ENCODE results near the gene ALK. TPM values are rescaled to one million over a fixed set of nuclear protein-coding genes. Genes with fewer than 3 reads are reported as not detected.

ALK gene
- polyA plus RNA-seq, 1 of the 3 experiments (the other 2 are of a cell fraction): 0.30 TPM

DNA sequence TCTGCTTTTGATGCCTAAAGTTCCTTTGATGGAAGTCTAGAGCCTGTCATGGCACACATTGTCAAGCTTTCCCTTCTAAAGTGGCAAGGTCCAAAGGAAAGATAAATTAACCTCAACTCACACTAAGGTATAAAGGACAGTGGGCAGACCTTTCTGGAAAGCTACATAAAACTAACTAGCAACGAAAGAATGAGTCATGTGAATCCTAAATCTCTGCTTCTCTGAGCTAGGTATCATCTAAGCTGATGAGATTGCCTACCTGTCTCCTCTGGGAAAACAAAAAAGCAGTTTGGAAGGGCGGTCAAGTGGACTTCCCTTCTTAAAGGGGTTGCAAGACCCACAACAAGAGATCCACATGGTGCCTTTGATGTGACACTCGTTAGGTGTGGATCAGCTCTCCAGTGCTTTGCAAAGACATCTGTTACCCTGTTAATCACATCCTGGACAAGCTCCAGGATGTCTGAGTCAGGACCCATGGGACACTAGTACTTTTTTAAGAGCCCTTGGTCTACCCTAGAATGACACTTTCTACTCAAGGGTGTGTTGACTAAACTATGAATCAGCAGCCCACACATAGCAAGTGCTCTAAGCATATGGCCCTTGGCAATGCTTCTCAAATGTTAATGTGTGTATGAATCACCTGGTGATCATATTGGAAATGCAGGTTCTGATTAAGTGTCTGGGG is 173.5 kb downstream of the ALK start:
- peak overlapping the region in 1 of 2 experiments; percentile 23; a peak in 1 of 4 replicates for H3K27ac ChIP-seq (ENCODE audit: low read depth in 2 of 2, low read length in 1 of 2)
- POLR2A ChIA-PET: no interaction called here
- TF ChIP-seq, protein P1, sequence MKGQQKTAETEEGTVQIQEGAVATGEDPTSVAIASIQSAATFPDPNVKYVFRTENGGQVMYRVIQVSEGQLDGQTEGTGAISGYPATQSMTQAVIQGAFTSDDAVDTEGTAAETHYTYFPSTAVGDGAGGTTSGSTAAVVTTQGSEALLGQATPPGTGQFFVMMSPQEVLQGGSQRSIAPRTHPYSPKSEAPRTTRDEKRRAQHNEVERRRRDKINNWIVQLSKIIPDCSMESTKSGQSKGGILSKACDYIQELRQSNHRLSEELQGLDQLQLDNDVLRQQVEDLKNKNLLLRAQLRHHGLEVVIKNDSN (IDR thresholded peaks at IDR 0.05; ENCODE audit: borderline replicate concordance, low read depth): no peak
- TF ChIP-seq FOXJ3 (CRISPR knock-in tag; IDR thresholded peaks at IDR 0.05): no peak
- peak; percentile 36; the same call in 1 of the 2 replicates for TF ChIP-seq POLR2AphosphoS5 (IDR thresholded peaks at IDR 0.05; ENCODE audit: low read depth, low read length)
- no peak; the same call in 1 of the 2 replicates for TF ChIP-seq MEF2A (IDR thresholded peaks at IDR 0.05; ENCODE audit: borderline replicate concordance, low read depth)
- no peak for TF ChIP-seq YY1 (IDR thresholded peaks at IDR 0.05; ENCODE audit: low read depth)
- TF ChIP-seq GABPA (IDR thresholded peaks at IDR 0.05; ENCODE audit: low read depth): no peak
- TF ChIP-seq RFX5 (IDR thresholded peaks at IDR 0.05; ENCODE audit: low read length): no peak
- TF ChIP-seq NFIC (IDR thresholded peaks at IDR 0.05; ENCODE audit: borderline replicate concordance): peak; percentile 86
- TF ChIP-seq TCF12 (IDR thresholded peaks at IDR 0.05): peak; percentile 94
- TF ChIP-seq, protein P2, sequence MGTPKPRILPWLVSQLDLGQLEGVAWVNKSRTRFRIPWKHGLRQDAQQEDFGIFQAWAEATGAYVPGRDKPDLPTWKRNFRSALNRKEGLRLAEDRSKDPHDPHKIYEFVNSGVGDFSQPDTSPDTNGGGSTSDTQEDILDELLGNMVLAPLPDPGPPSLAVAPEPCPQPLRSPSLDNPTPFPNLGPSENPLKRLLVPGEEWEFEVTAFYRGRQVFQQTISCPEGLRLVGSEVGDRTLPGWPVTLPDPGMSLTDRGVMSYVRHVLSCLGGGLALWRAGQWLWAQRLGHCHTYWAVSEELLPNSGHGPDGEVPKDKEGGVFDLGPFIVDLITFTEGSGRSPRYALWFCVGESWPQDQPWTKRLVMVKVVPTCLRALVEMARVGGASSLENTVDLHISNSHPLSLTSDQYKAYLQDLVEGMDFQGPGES (IDR thresholded peaks at IDR 0.05; ENCODE audit: low read depth, low read length): no peak
- no peak for TF ChIP-seq FOXM1 (IDR thresholded peaks at IDR 0.05; ENCODE audit: low read depth)
- TF ChIP-seq, protein P3, sequence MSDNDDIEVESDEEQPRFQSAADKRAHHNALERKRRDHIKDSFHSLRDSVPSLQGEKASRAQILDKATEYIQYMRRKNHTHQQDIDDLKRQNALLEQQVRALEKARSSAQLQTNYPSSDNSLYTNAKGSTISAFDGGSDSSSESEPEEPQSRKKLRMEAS (IDR thresholded peaks at IDR 0.05; ENCODE audit: low read depth): no peak
- no peak for TF ChIP-seq ELF1 (IDR thresholded peaks at IDR 0.05)
- TF ChIP-seq TAF1 (IDR thresholded peaks at IDR 0.05; ENCODE audit: borderline replicate concordance, low read depth, low read length): no peak
- no peak for TF ChIP-seq GATA2 (CRISPR knock-in tag; IDR thresholded peaks at IDR 0.05)
- no peak for TF ChIP-seq RAD21 (IDR thresholded peaks at IDR 0.05; ENCODE audit: low read length)
- TF ChIP-seq JUND (IDR thresholded peaks at IDR 0.05): peak; percentile 77
- TF ChIP-seq RCOR1 (IDR thresholded peaks at IDR 0.05; ENCODE audit: low read length): no peak
- no peak; the same call in 1 of the 2 replicates for TF ChIP-seq TEAD4 (IDR thresholded peaks at IDR 0.05; ENCODE audit: borderline replicate concordance, insufficient read depth)
- TF ChIP-seq CHD2 (IDR thresholded peaks at IDR 0.05; ENCODE audit: low read length, partially characterized antibody): no peak
- TF ChIP-seq MXI1 (IDR thresholded peaks at IDR 0.05; ENCODE audit: low read depth, low read length): no peak
- peak; percentile 45; the same call in 1 of the 2 replicates for TF ChIP-seq RXRA (IDR thresholded peaks at IDR 0.05; ENCODE audit: borderline replicate concordance, low read depth)
- peak; percentile 85 for TF ChIP-seq FOSL2 (IDR thresholded peaks at IDR 0.05; ENCODE audit: borderline replicate concordance, low read depth)
- TF ChIP-seq, protein P4, sequence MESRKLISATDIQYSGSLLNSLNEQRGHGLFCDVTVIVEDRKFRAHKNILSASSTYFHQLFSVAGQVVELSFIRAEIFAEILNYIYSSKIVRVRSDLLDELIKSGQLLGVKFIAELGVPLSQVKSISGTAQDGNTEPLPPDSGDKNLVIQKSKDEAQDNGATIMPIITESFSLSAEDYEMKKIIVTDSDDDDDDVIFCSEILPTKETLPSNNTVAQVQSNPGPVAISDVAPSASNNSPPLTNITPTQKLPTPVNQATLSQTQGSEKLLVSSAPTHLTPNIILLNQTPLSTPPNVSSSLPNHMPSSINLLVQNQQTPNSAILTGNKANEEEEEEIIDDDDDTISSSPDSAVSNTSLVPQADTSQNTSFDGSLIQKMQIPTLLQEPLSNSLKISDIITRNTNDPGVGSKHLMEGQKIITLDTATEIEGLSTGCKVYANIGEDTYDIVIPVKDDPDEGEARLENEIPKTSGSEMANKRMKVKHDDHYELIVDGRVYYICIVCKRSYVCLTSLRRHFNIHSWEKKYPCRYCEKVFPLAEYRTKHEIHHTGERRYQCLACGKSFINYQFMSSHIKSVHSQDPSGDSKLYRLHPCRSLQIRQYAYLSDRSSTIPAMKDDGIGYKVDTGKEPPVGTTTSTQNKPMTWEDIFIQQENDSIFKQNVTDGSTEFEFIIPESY (IDR thresholded peaks at IDR 0.05; ENCODE audit: borderline replicate concordance, low read depth): no peak
- TF ChIP-seq, protein P5, sequence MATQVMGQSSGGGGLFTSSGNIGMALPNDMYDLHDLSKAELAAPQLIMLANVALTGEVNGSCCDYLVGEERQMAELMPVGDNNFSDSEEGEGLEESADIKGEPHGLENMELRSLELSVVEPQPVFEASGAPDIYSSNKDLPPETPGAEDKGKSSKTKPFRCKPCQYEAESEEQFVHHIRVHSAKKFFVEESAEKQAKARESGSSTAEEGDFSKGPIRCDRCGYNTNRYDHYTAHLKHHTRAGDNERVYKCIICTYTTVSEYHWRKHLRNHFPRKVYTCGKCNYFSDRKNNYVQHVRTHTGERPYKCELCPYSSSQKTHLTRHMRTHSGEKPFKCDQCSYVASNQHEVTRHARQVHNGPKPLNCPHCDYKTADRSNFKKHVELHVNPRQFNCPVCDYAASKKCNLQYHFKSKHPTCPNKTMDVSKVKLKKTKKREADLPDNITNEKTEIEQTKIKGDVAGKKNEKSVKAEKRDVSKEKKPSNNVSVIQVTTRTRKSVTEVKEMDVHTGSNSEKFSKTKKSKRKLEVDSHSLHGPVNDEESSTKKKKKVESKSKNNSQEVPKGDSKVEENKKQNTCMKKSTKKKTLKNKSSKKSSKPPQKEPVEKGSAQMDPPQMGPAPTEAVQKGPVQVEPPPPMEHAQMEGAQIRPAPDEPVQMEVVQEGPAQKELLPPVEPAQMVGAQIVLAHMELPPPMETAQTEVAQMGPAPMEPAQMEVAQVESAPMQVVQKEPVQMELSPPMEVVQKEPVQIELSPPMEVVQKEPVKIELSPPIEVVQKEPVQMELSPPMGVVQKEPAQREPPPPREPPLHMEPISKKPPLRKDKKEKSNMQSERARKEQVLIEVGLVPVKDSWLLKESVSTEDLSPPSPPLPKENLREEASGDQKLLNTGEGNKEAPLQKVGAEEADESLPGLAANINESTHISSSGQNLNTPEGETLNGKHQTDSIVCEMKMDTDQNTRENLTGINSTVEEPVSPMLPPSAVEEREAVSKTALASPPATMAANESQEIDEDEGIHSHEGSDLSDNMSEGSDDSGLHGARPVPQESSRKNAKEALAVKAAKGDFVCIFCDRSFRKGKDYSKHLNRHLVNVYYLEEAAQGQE (IDR thresholded peaks at IDR 0.05; ENCODE audit: low read depth, low read length): no peak
- TF ChIP-seq EP300 (IDR thresholded peaks at IDR 0.05; ENCODE audit: borderline replicate concordance in 1 of 2, low read depth in 1 of 2, low read length in 1 of 2): peak in 1 of 2 experiments; percentile 88; a peak in 2 of 4 replicates
- TF ChIP-seq, protein P6, sequence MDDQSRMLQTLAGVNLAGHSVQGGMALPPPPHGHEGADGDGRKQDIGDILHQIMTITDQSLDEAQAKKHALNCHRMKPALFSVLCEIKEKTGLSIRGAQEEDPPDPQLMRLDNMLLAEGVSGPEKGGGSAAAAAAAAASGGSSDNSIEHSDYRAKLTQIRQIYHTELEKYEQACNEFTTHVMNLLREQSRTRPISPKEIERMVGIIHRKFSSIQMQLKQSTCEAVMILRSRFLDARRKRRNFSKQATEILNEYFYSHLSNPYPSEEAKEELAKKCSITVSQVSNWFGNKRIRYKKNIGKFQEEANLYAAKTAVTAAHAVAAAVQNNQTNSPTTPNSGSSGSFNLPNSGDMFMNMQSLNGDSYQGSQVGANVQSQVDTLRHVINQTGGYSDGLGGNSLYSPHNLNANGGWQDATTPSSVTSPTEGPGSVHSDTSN (IDR thresholded peaks at IDR 0.05): peak; percentile 64

More for the DNA sequence above, 173.5 kb downstream of the ALK start:
- H3K4me3 ChIP-seq (ENCODE audit: low read depth in 2 of 2, low read length in 1 of 2): no peak overlapping the region
- no peaks in the 10 kb centered on the region for H3K79me2 ChIP-seq (ENCODE audit: insufficient read depth)
- WGBS (ENCODE audit: low lambda C conversion rate): 23% methylated on average over 3 of the region's 3 CpGs
- no peaks in the 10 kb centered on the region for H3K36me3 ChIP-seq (replicated peaks in 1 of 2; ENCODE audit: control insufficient read depth in 1 of 2, insufficient read depth in 2 of 2, low read length in 1 of 2)
- H3K9ac ChIP-seq: no peak overlapping the region
- H2AFZ ChIP-seq (ENCODE audit: low read depth): no peak overlapping the region
- H3K9me3 ChIP-seq: no peaks in the 10 kb centered on the region
- CTCF ChIA-PET: no interaction called here
- no peaks in the 10 kb centered on the region for H4K20me1 ChIP-seq (ENCODE audit: insufficient read depth)
- no peak for DNase-seq
- no peak overlapping the region for H3K4me2 ChIP-seq
- H3K9me2 ChIP-seq: no peaks in the 10 kb centered on the region
- H3K4me1 ChIP-seq (ENCODE audit: control insufficient read depth in 1 of 2, insufficient read depth in 2 of 2, low read depth in 1 of 2, low read length in 1 of 2): peaks cover 2 to 17% of the 10 kb centered on the region in 2 experiments; a peak in 1 of 4 replicates
- H3F3A ChIP-seq (replicated peaks; ENCODE audit: insufficient read depth): peaks cover 3% of the 10 kb centered on the region
- no peaks in the 10 kb centered on the region for H3K27me3 ChIP-seq (ENCODE audit: insufficient read depth)
